GM18520 (cell line): ENCODE results near the gene DMPK.
"Not testable (repeated sequence)": the region's sequence is repeated elsewhere in the genome, so short reads cannot be mapped to it uniquely, and the experiment has no call there.

ENCODE experiments used
- ATAC-seq: cut with Tn5 transposase; IDR thresholded peaks from one replicate; pipeline ENCODE4 v1.9.1; 2021; ENCODE audit not compliant: unreplicated experiment

The DMPK gene

GRCh38 chr19:45751483-45751882 lies 30.8 kb downstream of the DMPK start:
- ATAC-seq, result not testable (repeated sequence)

GRCh38 chr19:45747513-45747912 lies 34.8 kb downstream of the DMPK start:
- no peak for ATAC-seq

GRCh38 chr19:45746866-45747265 lies 35.4 kb downstream of the DMPK start:
- ATAC-seq, result no peak

GRCh38 chr19:45745606-45746005 lies 36.7 kb downstream of the DMPK start:
- no peak for ATAC-seq

- no peak for ATAC-seq
These were observed 39.3 kb downstream of the DMPK start for GRCh38 chr19:45742969-45743368.

- no peak for ATAC-seq
These were observed 42.5 kb downstream of the DMPK start for GRCh38 chr19:45739498-45740439.

DNA sequence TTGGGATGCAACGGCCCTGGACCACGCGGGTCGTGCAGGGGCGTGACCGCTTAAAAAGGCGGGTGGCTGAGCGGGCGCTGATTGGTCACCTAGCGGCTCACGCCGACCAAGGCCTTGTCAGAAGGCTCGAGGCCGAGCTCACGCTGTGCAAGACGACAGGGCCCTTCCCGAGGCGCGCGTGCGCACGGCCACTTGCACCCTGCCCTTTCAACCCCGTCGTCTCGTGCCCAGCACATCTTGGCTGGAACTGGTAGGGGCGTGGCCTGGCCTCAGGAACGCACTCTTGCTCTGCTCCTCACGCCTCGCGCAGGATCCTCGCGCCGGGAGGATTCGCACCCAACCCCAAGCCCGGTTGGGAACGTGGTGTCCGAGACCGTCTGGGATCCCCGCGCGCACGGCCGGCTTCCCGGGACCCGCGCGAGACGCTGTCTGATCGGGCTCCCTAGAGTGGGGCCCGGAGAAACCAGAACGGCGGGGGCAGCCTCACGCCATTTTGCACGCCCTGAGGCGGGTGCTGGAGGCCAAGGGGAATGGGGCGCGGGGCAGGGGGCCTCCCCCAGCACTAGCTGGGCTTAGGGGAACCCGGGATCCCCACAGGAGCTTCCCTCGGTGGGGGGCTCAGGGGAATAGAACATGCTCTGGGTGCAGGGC lies 49.0 kb downstream of the DMPK start, which contains the start of gene MEIOSIN:
MEIOSIN (plus strand) TSS at position 280 of the 651 bp plus-strand sequence. CDS start 1,938 bp downstream, outside the sequence.
- no peak for ATAC-seq

DNA sequence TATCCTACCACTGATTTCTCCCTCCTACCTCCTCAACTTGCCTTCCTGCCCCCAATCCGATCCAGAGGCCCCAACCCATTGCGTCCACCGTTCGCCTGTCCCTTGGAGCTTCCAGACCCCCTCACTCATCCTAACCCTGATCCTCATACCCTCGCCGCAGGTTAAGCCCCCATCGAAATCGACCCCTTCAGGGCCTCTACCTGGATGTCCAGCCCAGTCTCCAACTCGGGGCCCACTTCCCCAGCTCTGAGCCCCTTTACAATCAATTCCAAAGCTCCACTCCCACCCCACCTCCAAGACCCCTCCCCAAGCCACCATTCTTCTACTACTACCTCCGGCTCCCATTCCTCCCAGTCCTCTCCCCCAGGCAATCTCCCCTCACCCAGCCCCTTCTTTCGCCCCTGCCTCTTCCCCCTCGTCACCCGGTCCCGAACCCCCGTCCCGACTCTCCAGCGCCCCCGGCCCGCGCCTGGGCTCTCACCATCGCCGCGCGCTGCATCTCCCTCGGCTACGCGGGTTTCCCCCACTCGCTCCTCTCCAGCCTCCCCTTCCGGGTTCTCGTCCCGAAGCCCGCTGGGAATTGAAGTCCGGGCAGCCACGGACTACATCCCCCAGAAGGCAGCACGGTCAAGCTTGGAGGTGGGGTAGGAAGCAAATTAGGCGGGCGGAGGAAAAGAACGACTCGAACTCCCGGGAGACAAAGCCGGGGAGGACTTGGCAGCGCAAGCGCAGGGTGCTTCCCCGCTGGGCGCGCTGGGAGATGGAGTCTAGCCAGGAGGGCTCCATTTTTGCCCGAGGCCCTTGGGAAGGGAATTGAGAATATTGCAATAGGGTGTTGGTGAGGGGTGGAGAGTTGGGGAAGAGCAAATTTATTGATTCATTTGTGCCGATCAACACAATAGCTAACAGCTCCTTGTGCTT lies 51.7 kb downstream of the DMPK start, which contains the start of gene FBXO46:
FBXO46 (minus strand) TSS at position 529 of the 921 bp plus-strand sequence. CDS start 17,401 bp downstream, outside the sequence.
- peak; percentile 90 for ATAC-seq

DNA sequence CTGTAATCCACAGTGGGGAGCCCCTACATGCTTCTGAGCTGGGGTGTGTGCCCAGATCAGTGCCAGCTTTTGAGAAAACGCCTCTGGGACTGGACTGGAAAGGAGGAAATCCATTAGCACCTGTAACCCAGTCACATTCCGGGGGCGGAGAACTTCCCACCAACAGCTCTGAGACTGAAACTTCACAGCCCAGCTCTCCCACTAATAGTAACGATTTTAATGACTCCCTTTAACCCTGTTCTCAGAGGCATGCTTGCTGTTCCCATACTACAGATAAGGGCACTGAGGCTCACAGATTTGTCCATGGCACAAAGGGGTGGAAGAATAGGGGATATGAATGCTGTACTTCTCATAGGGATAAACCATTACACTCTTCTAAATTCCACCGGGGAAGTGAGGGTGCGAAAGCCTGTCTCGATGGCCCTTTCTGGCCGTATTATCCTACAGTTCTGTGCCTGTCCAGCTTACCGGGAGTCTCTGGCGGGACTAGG lies 52.4 kb downstream of the DMPK start:
- ATAC-seq, result no peak

- ATAC-seq, result not testable (repeated sequence)
These were observed 53.6 kb downstream of the DMPK start for GRCh38 chr19:45728683-45729082.

DNA sequence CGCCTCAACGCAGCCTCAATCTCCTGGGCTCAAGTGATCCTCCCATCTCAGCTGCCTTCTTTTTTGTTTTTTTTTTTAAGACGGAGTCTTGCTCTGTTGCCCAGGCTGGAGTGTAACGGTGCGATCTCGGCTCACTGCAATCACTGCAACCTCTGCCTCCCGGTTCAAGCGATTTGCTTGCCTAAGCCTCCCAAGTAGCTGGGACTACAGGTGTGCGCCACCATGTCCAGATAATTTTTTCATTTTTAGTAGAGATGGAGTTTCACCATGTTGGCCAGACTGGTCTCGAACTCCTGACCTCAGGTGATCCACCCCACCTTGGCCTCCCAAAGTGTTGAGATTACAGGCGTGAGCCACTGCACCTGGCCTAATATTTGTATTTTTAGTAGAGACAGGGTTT lies 62.2 kb downstream of the DMPK start:
- ATAC-seq, result not testable (repeated sequence)
